K562 (cell line): ENCODE data around the gene NEK1. TPM values are rescaled to one million over a fixed set of nuclear protein-coding genes. Genes with fewer than 3 reads are reported as not detected.

Experiments
- ATAC-seq: fragments of 200-7000 bp; cut with Tn5 transposase; 3 replicates; pipeline ENCODE4 v1.9.1; 2020; ENCODE audit warnings: moderate library complexity
- BruUV-seq: library from RNA; stranded (reverse); fragments of 400-500 nt; replicated peaks from 2 replicates; lab custom pipeline; 2021; lab: Mats Ljungman, UMichigan
- CTCF ChIA-PET: fragments of 300-600 bp; formaldehyde crosslinking; extraction: SDS; loops from one replicate; lab custom pipeline; 2021; ENCODE audit warnings: low intra/inter-chr PET ratio; lab: Yijun Ruan, JAX
- POLR2A ChIA-PET: fragments of 300-600, 350-650 bp; sonication (Branson Sonifier 250); formaldehyde crosslinking; extraction: SDS; loops from one replicate; lab custom pipeline; 2021; ENCODE audit warnings: antibody characterized with exemption, inconsistent platforms; lab: Yijun Ruan, JAX
- DNase-seq, 4 experiments: peaks; one replicate each; pipeline versions ENCODE4 v3.0.0 to v3.0.0-alpha.2; 2011 to 2018; ENCODE audit warnings: low spot score in 3 of 4, mixed read lengths in 3 of 4; ENCODE audit errors: extremely low read depth in 1 of 4
- FAIRE-seq: peaks from 2 replicates; lab custom pipeline; 2011; peaks lifted over from hg19 to GRCh38; lab: Jason Lieb, UNC
- H2AFZ ChIP-seq: 2 replicates; pipeline ENCODE4 v1.6.0; 2011; ENCODE audit warnings: low read depth, low read length, control low read depth, inconsistent platforms
- H3K27ac ChIP-seq: fragments of 200-600 bp; 3 replicates; pipeline ENCODE4 v1.8.0; 2011; ENCODE audit warnings: low read depth, mild to moderate bottlenecking, control low read depth, inconsistent platforms, low read length, moderate library complexity, mixed read lengths; ENCODE audit errors: extremely low read depth
- H3K27me3 ChIP-seq, 2 experiments: fragments of 300-600 bp in 1 of 2; 2 replicates in 1 of 2; 3 replicates in 1 of 2; pipeline versions ENCODE4 v1.6.0 to v1.8.0; 2011; ENCODE audit warnings: inconsistent platforms in 2 of 2, low read length in 2 of 2, mild to moderate bottlenecking in 1 of 2, mixed read lengths in 1 of 2, moderate library complexity in 1 of 2; ENCODE audit not compliant: control insufficient read depth in 2 of 2, insufficient read depth in 2 of 2
- H3K36me3 ChIP-seq: fragments of 300-600 bp; 3 replicates; pipeline ENCODE4 v1.8.0; 2011; ENCODE audit warnings: mild to moderate bottlenecking, low read length, inconsistent platforms; ENCODE audit not compliant: control insufficient read depth, insufficient read depth
- H3K4me1 ChIP-seq, 2 experiments: fragments of 200-600 bp in 1 of 2; replicated peaks in 1 of 2; 2 replicates in 1 of 2; 3 replicates in 1 of 2; pipeline versions ENCODE4 v1.5.1 to v1.8.0; 2011; ENCODE audit warnings: inconsistent platforms in 2 of 2, low read length in 2 of 2, mild to moderate bottlenecking in 1 of 2, mixed read lengths in 1 of 2, moderate library complexity in 1 of 2; ENCODE audit not compliant: control insufficient read depth in 2 of 2, insufficient read depth in 2 of 2
- H3K4me2 ChIP-seq: 2 replicates; pipeline ENCODE4 v1.6.1; 2011; ENCODE audit warnings: low read length, control low read depth, inconsistent platforms, mixed read lengths; ENCODE audit not compliant: insufficient read depth
- H3K4me3 ChIP-seq: fragments of 200-600 bp; sonication (generic), shearing (Covaris generic); 2 replicates; pipeline ENCODE4 v1.5.1; 2016; ENCODE audit warnings: control low read depth, inconsistent platforms
- H3K79me2 ChIP-seq: fragments of 200-600 bp; 3 replicates; pipeline ENCODE4 v1.8.0; 2011; ENCODE audit warnings: low read length, inconsistent platforms; ENCODE audit not compliant: control insufficient read depth, insufficient read depth
- H3K9ac ChIP-seq, 2 experiments: 2 replicates each; pipeline versions ENCODE4 v1.6.0 to v1.6.1; 2011; ENCODE audit warnings: low read depth in 2 of 2, low read length in 2 of 2, control low read depth in 1 of 2, inconsistent platforms in 1 of 2, mild to moderate bottlenecking in 1 of 2, mixed read lengths in 1 of 2; ENCODE audit not compliant: insufficient read depth in 1 of 2
- H3K9me1 ChIP-seq: one replicate; pipeline ENCODE4 v1.6.0; 2011; ENCODE audit warnings: inconsistent platforms, mild to moderate bottlenecking, low read length, moderate library complexity; ENCODE audit not compliant: control insufficient read depth, insufficient read depth
- H3K9me3 ChIP-seq: replicated peaks from 2 replicates; pipeline ENCODE4 v1.5.1; 2011; ENCODE audit warnings: low read depth, low read length, inconsistent platforms; ENCODE audit not compliant: control insufficient read depth, insufficient read depth
- H4K20me1 ChIP-seq: replicated peaks from 2 replicates; pipeline ENCODE4 v1.6.1; 2011; ENCODE audit warnings: low read length, inconsistent platforms, mixed read lengths; ENCODE audit not compliant: control insufficient read depth, insufficient read depth
- ARHGAP35 ChIP-seq: fragments of 450-650 bp; IDR thresholded peaks from 2 replicates; pipeline ENCODE4 v1.6.1; 2018; ENCODE audit not compliant: partially characterized antibody
- CGGBP1 ChIP-seq: fragments of 250-450 bp; sonication (Bioruptor Pico); IDR thresholded peaks from 2 replicates; pipeline ENCODE4 v1.9.0; 2021; ENCODE audit warnings: mild to moderate bottlenecking
- NFE2L1 ChIP-seq: fragments of 450-650 bp; IDR thresholded peaks from 2 replicates; pipeline ENCODE4 v1.6.1; 2016; ENCODE audit warnings: missing genetic modification characterization, low read depth, mild to moderate bottlenecking, missing compliant biosample characterization, moderate library complexity, borderline replicate concordance
- NFIC ChIP-seq: fragments of 450-650 bp; IDR thresholded peaks from 2 replicates; pipeline ENCODE4 v1.6.1; 2017; ENCODE audit warnings: mild to moderate bottlenecking, inconsistent platforms
- RBM39 ChIP-seq: fragments of 200-400 bp; formaldehyde crosslinking; optimal IDR thresholded peaks from 2 replicates; pipeline ENCODE3; 2018; ENCODE audit warnings: low read depth, low read length
- SRF ChIP-seq, 2 experiments: fragments of 250-450, 450-650 bp in 1 of 2; sonication (Bioruptor Pico) in 1 of 2; sonication (generic) in 1 of 2; formaldehyde crosslinking; IDR thresholded peaks; 2 replicates each; pipeline versions ENCODE4 v1.5.0 to v1.5.1; 2020 to 2022; ENCODE audit warnings: mild to moderate bottlenecking in 1 of 2, missing genetic modification reagents in 1 of 2
- TEAD1 ChIP-seq, 2 experiments: fragments of 450-650 bp in 1 of 2; sonication (generic) in 1 of 2; formaldehyde crosslinking; IDR thresholded peaks; 2 replicates each; pipeline versions ENCODE4 v1.4.0 to v1.8.0; 2020 to 2022; ENCODE audit warnings: mild to moderate bottlenecking in 2 of 2, missing genetic modification reagents in 1 of 2
- THAP7 ChIP-seq: fragments of 250-450 bp; sonication (Bioruptor Pico); IDR thresholded peaks from 2 replicates; pipeline ENCODE4 v1.5.0; 2021
- ZFP91 ChIP-seq: sonication (generic); formaldehyde crosslinking; IDR thresholded peaks from 2 replicates; pipeline ENCODE4 v1.8.0; 2022; ENCODE audit warnings: mild to moderate bottlenecking, missing genetic modification reagents
- ZNF41 ChIP-seq: fragments of 250-450 bp; sonication (Bioruptor Pico); conservative IDR thresholded peaks from 2 replicates; pipeline ENCODE4 v1.4.0; 2020; ENCODE audit warnings: mild to moderate bottlenecking
- ZNF431 ChIP-seq: sonication (generic); formaldehyde crosslinking; IDR thresholded peaks from 2 replicates; pipeline ENCODE4 v1.8.0; 2022; ENCODE audit warnings: mild to moderate bottlenecking, missing genetic modification reagents
- WGBS: fragments of 100-300 bp; shearing (Covaris generic); methylation state at CpG from one replicate; pipeline ENCODE4 v1.1.6; 2016; ENCODE audit warnings: low coverage, mixed read lengths; ENCODE audit not compliant: insufficient coverage; ENCODE audit errors: missing lambda C conversion rate; 5-methylcytosine and 5-hydroxymethylcytosine counted together
- in situ Hi-C: fragments of 300-500 bp; cut with MboI; formaldehyde crosslinking; loops from 4 replicates; pipeline ENCODE4 v1.15.0; 2018; ENCODE audit warnings: inconsistent platforms, mixed read lengths
- intact Hi-C: fragments of 100-400 bp; cut with micrococcal nuclease; formaldehyde crosslinking; loops from 2 replicates; pipeline ENCODE4 v1.14.2; 2022
- polyA plus RNA-seq, 8 experiments: library from polyadenylated mRNA; depleted of rRNA in 4 of 8; stranded (reverse) in 5 of 8; unstranded in 3 of 8; fragments of >200 nt; fragmentation: Nextera tagmentation in 2 of 8; fragmentation: Illumina TruSeq in 1 of 8; extraction: Ambion mirVana in 2 of 8; extraction: Trizol in 1 of 8; gene quantifications; 2 replicates each; pipeline versions ENCODE4 v1.2.1 to v1.2.3, GENCODE V29; 2011 to 2014; ENCODE audit warnings: inconsistent platforms in 1 of 8, missing spikeins in 1 of 8
- total RNA-seq, 7 experiments: library from RNA; depleted of rRNA in 6 of 7; stranded (reverse); fragments of >200 nt in 6 of 7; fragmentation: Illumina TruSeq in 2 of 7; extraction: Trizol in 2 of 7; gene quantifications; 2 replicates each; pipeline versions ENCODE4 v1.2.1 to v1.2.3, GENCODE V29; 2011 to 2021; ENCODE audit warnings: low replicate concordance in 1 of 7

Gene NEK1
- total and polyA plus RNA-seq, 9 of the 15 experiments (the other 6 are each of a cell fraction or from before 2014, with no cell fraction given) = 6.2 to 15.7 (median 10.3) TPM

- no peak for TF ChIP-seq ZFP91 (CRISPR knock-in tag)
- no peak for TF ChIP-seq ZNF41 (CRISPR knock-in tag)
- TF ChIP-seq RBM39 = no peak
- TF ChIP-seq TEAD1 (CRISPR knock-in tag; IDR thresholded peaks at IDR 0.05) = 0 out of 4 replicates have a peak, but pooled peaks of 1 of the 2 experiments have one; percentile 18
- TF ChIP-seq CGGBP1 (CRISPR knock-in tag) = no peak
Observed at GRCh38 chr4:169612871-169613859, 782 bp upstream of the NEK1 start (continued).

- Histone ChIP-seq H4K20me1 (no peaks in the 10 kb centered on the region), H3K4me3 (peak overlapping the region; percentile 80), H3K36me3 (peaks cover 9% of the 10 kb centered on the region), H3K4me1 (peaks cover 7 to 24% of the 10 kb centered on the region in 2 experiments; a peak in 3 of 5 replicates), H3K9ac (peak overlapping the region in 1 of 2 experiments; percentile 86; a peak in 3 of 4 replicates), H3K79me2 (peaks cover 58% of the 10 kb centered on the region), H3K4me2 (peak overlapping the region; percentile 90), H2AFZ (no peak overlapping the region), H3K9me3 (no peaks in the 10 kb centered on the region), H3K27ac (peak overlapping the region; percentile 98; the same call in 2 of the 3 replicates), H3K27me3 (no peaks in the 10 kb centered on the region), H3K9me1 (no peaks in the 10 kb centered on the region)
- intact Hi-C loops (no loop called here), in situ Hi-C loops (loop anchor here (10.0 to 25.0 kb wide), 2 partner anchors 144 to 426 kb away; partner anchors contain the start of genes HPF1 and MFAP3L)
- FAIRE-seq (peak; percentile 44), DNase-seq (no peak), ATAC-seq (peak; percentile 4; the same call in 1 of the 3 replicates)
- BruUV-seq = no TSS peak
- POLR2A ChIA-PET = interaction anchor here (0.8 to 1.6 kb wide), 3 partner anchors 13 to 48 kb away, joined by 3 to 5 read pairs (median 3); no protein-coding TSS in a partner anchor
- WGBS = 3% methylated on average over 4 of the region's 4 CpGs
- CTCF ChIA-PET = no interaction called here
- TF ChIP-seq ZNF431 (CRISPR knock-in tag) = no peak
- no peak for TF ChIP-seq ARHGAP35
- TF ChIP-seq NFIC = peak; percentile 56
- no peak for TF ChIP-seq SRF (CRISPR knock-in tag; IDR thresholded peaks at IDR 0.05)
- no peak for TF ChIP-seq THAP7 (CRISPR knock-in tag)
- no peak for TF ChIP-seq TEAD1 (CRISPR knock-in tag; IDR thresholded peaks at IDR 0.05)
- no peak for TF ChIP-seq NFE2L1 (tag)
Observed at GRCh38 chr4:169611157-169611556, 1.2 kb downstream of the NEK1 start.
